ENCODE data around the gene PAM. TPM values are rescaled to one million over a fixed set of nuclear protein-coding genes. Genes with fewer than 3 reads are reported as not detected.
"Not testable (repeated sequence)": the region's sequence is repeated elsewhere in the genome, so short reads cannot be mapped to it uniquely, and the experiment has no call there.

The PAM gene
- total RNA-seq, 4 donors from 2014 or later: 113 to 178 (median 130) TPM

DNA sequence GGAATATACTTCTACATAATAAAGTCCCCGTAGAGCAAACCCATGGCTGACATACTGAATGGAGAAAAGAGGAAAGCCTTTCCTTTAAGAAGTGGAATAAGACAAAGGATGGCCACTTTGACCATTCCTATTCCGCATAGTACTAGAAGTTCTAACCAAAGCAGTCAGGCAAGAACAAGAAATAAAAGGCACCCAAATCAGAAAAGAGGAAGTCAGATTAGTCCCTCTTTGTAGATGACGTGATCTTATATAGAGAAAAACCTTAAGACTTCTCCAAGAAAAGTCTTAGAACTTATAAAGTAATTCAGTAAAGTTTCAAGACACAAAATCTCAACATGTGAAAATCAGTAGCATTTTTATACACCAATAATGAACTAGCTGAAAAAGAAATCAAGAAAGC lies 231.0 kb downstream of the PAM start:
- DNase-seq (ENCODE audit: low spot score) (no peak), ATAC-seq (ENCODE audit: low FRiP score) (no peak)
- TF ChIP-seq, protein P1, sequence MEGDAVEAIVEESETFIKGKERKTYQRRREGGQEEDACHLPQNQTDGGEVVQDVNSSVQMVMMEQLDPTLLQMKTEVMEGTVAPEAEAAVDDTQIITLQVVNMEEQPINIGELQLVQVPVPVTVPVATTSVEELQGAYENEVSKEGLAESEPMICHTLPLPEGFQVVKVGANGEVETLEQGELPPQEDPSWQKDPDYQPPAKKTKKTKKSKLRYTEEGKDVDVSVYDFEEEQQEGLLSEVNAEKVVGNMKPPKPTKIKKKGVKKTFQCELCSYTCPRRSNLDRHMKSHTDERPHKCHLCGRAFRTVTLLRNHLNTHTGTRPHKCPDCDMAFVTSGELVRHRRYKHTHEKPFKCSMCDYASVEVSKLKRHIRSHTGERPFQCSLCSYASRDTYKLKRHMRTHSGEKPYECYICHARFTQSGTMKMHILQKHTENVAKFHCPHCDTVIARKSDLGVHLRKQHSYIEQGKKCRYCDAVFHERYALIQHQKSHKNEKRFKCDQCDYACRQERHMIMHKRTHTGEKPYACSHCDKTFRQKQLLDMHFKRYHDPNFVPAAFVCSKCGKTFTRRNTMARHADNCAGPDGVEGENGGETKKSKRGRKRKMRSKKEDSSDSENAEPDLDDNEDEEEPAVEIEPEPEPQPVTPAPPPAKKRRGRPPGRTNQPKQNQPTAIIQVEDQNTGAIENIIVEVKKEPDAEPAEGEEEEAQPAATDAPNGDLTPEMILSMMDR (IDR thresholded peaks at IDR 0.05): no peak

DNA sequence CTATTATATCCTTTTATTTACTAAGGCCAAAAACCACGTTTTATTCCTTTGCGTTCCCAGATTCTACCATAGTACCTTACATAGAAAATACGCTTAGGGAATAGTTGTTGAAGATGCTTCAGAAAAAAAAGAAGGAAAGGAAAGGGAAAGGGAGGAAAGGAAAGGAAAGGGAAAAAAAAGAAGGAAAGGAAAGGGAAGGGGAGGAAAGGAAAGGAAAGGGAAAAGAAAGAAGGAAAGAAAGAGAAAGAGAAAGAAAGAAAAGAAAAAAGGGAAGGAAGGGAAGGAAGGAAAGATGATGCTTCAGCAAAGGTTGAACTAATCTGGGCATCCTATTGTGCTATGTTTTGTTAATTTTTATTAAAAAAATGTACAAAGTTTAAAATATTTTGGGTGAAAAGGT lies 233.4 kb downstream of the PAM start:
- TF ChIP-seq, protein P1 (IDR thresholded peaks at IDR 0.05): no peak
- ATAC-seq (ENCODE audit: low FRiP score) (no peak), DNase-seq (ENCODE audit: low spot score) (no peak)

DNA sequence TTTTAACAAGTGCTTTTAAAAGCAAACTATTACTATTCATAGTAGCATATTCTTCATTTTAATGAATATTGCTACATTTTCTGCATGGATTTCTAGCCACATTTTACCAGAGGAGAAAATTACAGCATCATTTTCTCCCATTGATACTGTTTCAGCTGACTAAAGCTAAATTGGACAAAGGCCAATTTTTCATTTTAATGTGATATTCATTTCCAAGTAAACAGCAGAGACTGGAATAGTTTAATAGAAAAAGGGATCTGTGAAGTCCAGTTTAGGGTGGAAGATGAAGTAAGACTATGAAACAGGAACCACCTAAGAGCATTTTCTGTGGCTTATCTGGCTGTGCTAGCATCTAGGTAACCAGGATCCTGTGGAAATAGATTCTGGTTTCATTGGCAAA lies 236.7 kb downstream of the PAM start:
- no peak for ATAC-seq (ENCODE audit: low FRiP score)
- TF ChIP-seq, protein P1 (IDR thresholded peaks at IDR 0.05): no peak

DNA sequence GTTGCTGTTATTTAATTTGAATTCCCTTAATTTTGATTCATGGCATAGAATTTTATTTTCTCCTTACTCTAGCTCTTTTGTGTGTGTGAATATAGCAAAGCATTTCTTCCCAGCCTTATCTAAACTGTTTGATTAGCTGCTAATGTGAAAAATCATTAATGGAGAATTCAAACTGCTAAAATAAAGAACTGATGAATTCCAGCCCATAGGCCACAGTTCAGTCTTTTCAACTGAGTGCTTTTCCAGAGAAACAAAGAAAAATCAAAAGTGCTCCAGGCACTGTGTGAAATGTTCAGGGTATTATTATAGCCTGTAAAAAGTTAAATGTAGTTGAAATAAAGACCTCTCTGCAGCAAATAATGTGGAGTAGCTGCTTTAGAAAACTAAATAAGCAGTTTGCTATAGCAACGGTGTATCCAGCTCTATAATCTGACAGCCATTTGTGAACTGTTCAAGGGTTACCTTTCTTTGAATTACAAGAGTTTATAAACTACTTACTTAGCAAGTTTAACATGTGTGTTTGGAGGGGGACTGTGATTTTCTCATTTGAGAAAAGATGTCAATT lies 241.0 kb downstream of the PAM start:
- TF ChIP-seq, protein P1 (IDR thresholded peaks at IDR 0.05): no peak
- ATAC-seq (ENCODE audit: low FRiP score) (no peak), DNase-seq (ENCODE audit: low spot score) (no peak)

More for the DNA sequence above, 236.7 kb downstream of the PAM start:
- DNase-seq (ENCODE audit: low spot score): no peak

DNA sequence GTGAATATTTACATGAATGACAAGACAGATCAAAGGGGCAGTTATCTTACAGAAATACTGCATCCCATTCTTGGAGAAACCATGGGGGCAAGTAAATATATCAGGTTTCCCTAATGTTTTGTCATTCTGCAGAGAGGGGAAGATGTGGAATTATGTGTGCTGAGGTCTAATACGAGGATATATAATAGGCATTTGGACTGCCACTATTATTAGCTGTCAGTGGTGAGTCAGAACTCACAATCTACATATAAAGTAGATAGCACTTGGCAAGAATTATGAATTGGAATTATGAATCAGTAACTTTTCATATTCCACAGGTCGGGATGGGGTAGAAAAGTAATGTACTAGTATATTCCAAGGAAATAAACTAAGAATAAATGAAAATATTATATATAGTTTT lies 243.1 kb downstream of the PAM start:
- no peak for DNase-seq (ENCODE audit: low spot score)
- TF ChIP-seq, protein P1 (IDR thresholded peaks at IDR 0.05): no peak
- ATAC-seq (ENCODE audit: low FRiP score): no peak

DNA sequence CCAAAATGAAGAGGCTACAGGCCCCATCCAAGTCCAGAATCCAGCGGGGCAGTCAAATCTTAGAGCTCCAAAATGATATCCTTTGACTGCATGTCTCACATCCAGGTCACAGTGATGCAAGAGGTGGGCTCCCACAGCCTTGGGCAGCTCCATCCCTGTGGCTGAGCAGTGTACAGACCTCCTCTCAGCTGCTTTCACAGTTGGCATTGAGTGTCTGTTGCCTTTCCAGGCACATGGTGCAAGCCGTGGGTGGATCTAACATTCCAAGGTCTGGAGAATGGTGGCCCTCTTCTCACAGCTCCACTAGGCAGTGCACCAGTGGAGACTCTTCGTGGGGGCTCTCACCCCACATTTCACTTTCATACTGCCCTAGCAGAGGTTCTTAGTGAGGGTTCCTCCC lies 244.1 kb downstream of the PAM start:
- TF ChIP-seq, protein P1 (IDR thresholded peaks at IDR 0.05): no peak
- ATAC-seq (ENCODE audit: low FRiP score) (no peak), DNase-seq (ENCODE audit: low spot score) (no peak)

DNA sequence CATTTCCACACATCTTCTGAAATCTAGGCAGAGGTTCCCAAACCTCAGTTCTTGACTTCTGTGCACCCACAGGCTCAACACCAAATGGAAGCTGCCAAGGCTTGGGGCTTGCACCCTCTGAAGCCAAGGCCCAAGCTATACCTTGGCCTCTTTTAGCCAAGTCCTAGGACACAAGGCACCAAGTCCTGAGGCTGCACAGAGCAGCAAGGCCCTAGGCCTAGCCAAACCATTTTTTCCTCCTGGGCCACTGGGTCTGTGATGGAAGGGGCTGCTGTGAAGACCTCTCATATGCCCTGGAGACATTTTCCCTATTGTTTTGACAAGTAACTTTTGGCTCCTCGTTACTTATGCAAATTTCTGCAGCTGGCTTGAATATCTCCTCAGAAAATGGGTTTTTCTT lies 244.5 kb downstream of the PAM start:
- not testable (repeated sequence) for DNase-seq (ENCODE audit: low spot score); ATAC-seq (ENCODE audit: low FRiP score)

DNA sequence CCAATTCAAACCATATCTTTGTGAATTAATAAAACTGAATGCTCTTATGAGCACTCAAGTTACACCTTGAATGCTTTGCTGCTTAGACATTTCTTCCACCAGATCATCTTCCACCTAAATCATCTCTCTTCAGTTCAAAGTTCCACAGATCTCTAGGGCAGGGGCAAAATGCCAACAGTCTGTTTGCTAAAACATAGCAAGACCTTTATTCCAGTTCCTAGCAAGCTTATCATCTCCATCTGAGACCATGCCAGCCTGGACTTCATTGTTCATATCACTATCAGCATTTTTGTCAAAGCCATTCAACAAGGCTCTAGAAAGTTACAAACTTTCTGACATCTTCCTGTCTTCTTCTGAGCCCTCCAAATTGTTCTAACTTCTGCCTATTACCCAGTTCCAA lies 245.0 kb downstream of the PAM start:
- DNase-seq (ENCODE audit: low spot score) (no peak), ATAC-seq (ENCODE audit: low FRiP score) (no peak)
- TF ChIP-seq, protein P1 (IDR thresholded peaks at IDR 0.05): no peak

Data from omental fat pad (tissue), 4 donors.